Pancreas (tissue), 10 donors: ENCODE measurements around the gene MRPL41. TPM values are rescaled to one million over a fixed set of nuclear protein-coding genes. Genes with fewer than 3 reads are reported as not detected.

Experiments
- ATAC-seq, 4 donors: fragments of 200-7000 bp; cut with Tn5 transposase; one replicate each; pipeline versions ENCODE4 v1.8.0 to v1.9.1; 2020; ENCODE audit warnings: mild to moderate bottlenecking in 4 of 4, moderate library complexity in 4 of 4
- DNase-seq, 6 donors: peaks; one replicate each; pipeline ENCODE4 v3.0.0-alpha.2; 2020
- FAIRE-seq: peaks from 2 replicates; lab custom pipeline; 2012; peaks lifted over from hg19 to GRCh38; lab: Jason Lieb, UNC
- H3K27ac ChIP-seq, 4 donors: fragments of 200-600 bp; sonication (generic); 1 replicate in 3 of 4; 2 replicates in 1 of 4; pipeline versions ENCODE4 v1.5.0 to v1.8.0; 2020
- H3K27me3 ChIP-seq, 4 donors: fragments of 200-600 bp; one replicate each; pipeline ENCODE4 v1.8.0; 2021
- H3K36me3 ChIP-seq, 3 donors: fragments of 200-600 bp; sonication (generic) in 1 of 3; one replicate each; pipeline versions ENCODE4 v1.5.0 to v1.8.0; 2020 to 2021
- H3K4me1 ChIP-seq, 3 donors: fragments of 200-600 bp; one replicate each; pipeline ENCODE4 v1.8.0; 2021
- H3K4me3 ChIP-seq, 4 donors: fragments of 200-600 bp; sonication (generic) in 2 of 4; one replicate each; pipeline versions ENCODE4 v1.5.0 to v1.8.0; 2020 to 2021
- H3K9me3 ChIP-seq, 4 donors: fragments of 200-600 bp; one replicate each; pipeline ENCODE4 v1.8.0; 2021
- WGBS, 2 donors: extraction: QIAGEN DNeasy Blood & Tissue Kit; methylation state at CpG; one replicate each; pipeline ENCODE4 v1.1.7; 2013; 5-methylcytosine and 5-hydroxymethylcytosine counted together
- intact Hi-C, 3 donors: fragments of 100-400 bp; cut with DNase I; formaldehyde crosslinking; loops; one replicate each; pipeline versions ENCODE4 v1.11.1 to v1.14.2; 2022
- polyA plus RNA-seq, 2 donors: library from polyadenylated mRNA; stranded (reverse); fragments of 200-250 nt; gene quantifications; one replicate each; pipeline ENCODE4 v1.2.3, GENCODE V29; 2013
- total RNA-seq, 6 donors: library from RNA; stranded (reverse); fragmentation: NEBNext Ultra II Directional in 4 of 6; extraction: Animal tissue kit (Norgen Biotek cat#: 25700) in 4 of 6; gene quantifications; one replicate each; pipeline versions ENCODE4 v1.2.1 to v1.2.4, GENCODE V29; 2021 to 2023
- TF ChIP-seq, protein P1 (sequence below), 4 donors: fragments of 200-600 bp; sonication (generic) in 3 of 4; IDR thresholded peaks; one replicate each; pipeline versions ENCODE4 v1.5.0 to v1.8.0; 2021; ENCODE audit warnings: antibody characterized with exemption in 4 of 4
- donor health status: healthy with polysubstance abuse.
- donor health status: DM: no; HTN: no; CAD: no; lungs with moderate emphysema.
- donor health status: DM: no; HTN: no; CAD: no.
- donor health status: control.
- donor health status: control.
- donor health status: Bipolar disorder and iron deficiency.
- donor health status: DM: yes; HTN: yes; CAD: no.
- donor health status: DM: no; HTN: no; CAD: no.
- donor health status: DM: no; HTN: no; CAD: no.
- donor health status: DM: yes; HTN: yes; CAD: no.

The MRPL41 gene
- total and polyA plus RNA-seq, 8 donors: 16.6 to 74.1 (median 23.6) TPM

DNA sequence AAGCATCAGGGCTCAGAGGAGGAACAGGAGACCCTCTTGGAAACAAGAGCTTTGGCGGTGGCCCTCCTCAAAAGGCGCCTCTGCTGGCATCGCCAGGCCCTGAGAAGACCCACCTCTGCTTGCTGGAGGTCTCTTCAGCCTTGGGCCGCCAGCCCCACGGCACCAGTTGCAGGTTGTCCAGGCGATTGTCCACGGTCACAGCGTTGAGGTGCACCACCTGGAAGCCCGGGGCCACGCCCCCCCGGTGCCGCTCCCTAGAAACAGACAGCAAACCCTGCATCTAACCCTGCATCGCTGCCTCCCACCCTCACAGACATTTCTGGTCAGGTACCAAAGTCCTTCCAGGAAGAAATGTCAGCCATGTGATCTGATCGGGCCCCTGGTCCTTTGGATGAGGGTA, 35.2 kb downstream of the MRPL41 start:
- H3K27ac ChIP-seq: no peak overlapping the region
- peaks cover 0 to 13% (median 6%) of the 10 kb centered on the region in 3 donors for H3K4me1 ChIP-seq
- 90 to 91% methylated on average over 14 of the region's 14 CpGs for WGBS, 2 donors
- H3K27me3 ChIP-seq: no peaks in the 10 kb centered on the region
- ATAC-seq (no peak), FAIRE-seq (no peak), DNase-seq (peak in 1 of 6 donors; percentile 34)
- intact Hi-C loops: no loop called here
- TF ChIP-seq, protein P1, sequence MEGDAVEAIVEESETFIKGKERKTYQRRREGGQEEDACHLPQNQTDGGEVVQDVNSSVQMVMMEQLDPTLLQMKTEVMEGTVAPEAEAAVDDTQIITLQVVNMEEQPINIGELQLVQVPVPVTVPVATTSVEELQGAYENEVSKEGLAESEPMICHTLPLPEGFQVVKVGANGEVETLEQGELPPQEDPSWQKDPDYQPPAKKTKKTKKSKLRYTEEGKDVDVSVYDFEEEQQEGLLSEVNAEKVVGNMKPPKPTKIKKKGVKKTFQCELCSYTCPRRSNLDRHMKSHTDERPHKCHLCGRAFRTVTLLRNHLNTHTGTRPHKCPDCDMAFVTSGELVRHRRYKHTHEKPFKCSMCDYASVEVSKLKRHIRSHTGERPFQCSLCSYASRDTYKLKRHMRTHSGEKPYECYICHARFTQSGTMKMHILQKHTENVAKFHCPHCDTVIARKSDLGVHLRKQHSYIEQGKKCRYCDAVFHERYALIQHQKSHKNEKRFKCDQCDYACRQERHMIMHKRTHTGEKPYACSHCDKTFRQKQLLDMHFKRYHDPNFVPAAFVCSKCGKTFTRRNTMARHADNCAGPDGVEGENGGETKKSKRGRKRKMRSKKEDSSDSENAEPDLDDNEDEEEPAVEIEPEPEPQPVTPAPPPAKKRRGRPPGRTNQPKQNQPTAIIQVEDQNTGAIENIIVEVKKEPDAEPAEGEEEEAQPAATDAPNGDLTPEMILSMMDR (IDR thresholded peaks at IDR 0.05): no peak
- no peaks in the 10 kb centered on the region for H3K9me3 ChIP-seq
- peaks cover 0 to 16% (median 7%) of the 10 kb centered on the region in 3 donors for H3K36me3 ChIP-seq
- no peak overlapping the region for H3K4me3 ChIP-seq

DNA sequence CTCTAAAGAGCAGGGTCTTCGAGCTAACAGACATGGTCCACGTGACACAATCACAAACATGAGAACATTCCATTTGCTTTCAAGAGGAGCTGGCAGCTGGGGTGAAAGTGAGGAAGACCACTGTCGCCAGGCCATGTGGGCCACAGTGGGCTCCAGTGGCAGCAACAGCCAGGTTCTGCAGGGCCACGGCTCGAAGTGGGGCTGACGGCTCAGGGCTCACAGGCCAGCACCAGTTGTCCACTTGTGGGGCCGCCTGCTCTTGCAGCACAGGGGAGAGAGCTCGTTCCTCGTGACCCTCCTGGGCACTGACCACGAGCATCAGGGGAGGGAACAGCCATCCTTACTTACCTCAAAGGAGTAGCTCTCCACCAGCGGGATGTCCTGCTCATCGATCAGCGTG, 36.6 kb downstream of the MRPL41 start:
- TF ChIP-seq, protein P1 (IDR thresholded peaks at IDR 0.05): no peak
- H3K4me1 ChIP-seq: peaks cover 4 to 24% (median 6%) of the 10 kb centered on the region in 3 donors
- H3K27ac ChIP-seq: no peak overlapping the region
- no peaks in the 10 kb centered on the region for H3K27me3 ChIP-seq
- intact Hi-C loops: no loop called here
- ATAC-seq (no peak), DNase-seq (peak in 1 of 6 donors; percentile 24), FAIRE-seq (no peak)
- no peak overlapping the region for H3K4me3 ChIP-seq
- WGBS, 2 donors: 86 to 88% methylated on average over 13 of the region's 13 CpGs
- H3K36me3 ChIP-seq: peaks cover 0 to 11% (median 7%) of the 10 kb centered on the region in 3 donors
- H3K9me3 ChIP-seq: no peaks in the 10 kb centered on the region

DNA sequence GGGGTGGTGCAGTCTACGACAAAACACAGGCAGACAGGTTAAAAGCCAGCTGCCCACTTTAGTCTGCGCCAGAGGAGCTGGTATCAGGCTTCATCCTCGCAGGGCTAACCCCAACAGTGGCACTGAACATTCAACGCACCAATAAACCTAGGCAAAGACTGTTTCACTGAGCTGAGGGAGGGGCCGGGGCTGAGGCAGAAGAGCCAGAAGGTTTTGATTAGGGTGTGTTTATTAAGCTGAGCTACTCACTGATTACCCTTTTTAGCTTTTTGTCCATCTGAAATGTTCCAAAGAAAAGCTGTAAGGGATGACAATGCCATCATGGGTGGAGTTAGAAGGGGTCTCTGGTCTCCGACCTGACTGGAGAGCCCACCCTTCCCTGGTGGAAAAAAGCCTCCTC, 37.2 kb downstream of the MRPL41 start:
- no peak overlapping the region for H3K27ac ChIP-seq
- 84 to 90% methylated on average over 6 of the region's 6 CpGs for WGBS, 2 donors
- intact Hi-C loops: no loop called here

GRCh38 chr9:137589441-137590122, 37.9 kb downstream of the MRPL41 start:
- no peak for FAIRE-seq
- H3K9me3 ChIP-seq: no peaks in the 10 kb centered on the region

More for the DNA sequence above, 37.2 kb downstream of the MRPL41 start:
- no peaks in the 10 kb centered on the region for H3K9me3 ChIP-seq
- peak overlapping the region in 1 of 4 donors; percentile 86 for H3K4me3 ChIP-seq
- no peak for FAIRE-seq
- TF ChIP-seq, protein P1 (IDR thresholded peaks at IDR 0.05): no peak
- H3K27me3 ChIP-seq: no peaks in the 10 kb centered on the region
- peaks cover 0 to 11% (median 7%) of the 10 kb centered on the region in 3 donors for H3K36me3 ChIP-seq
- DNase-seq: peak in 1 of 6 donors; percentile 13
- no peak for ATAC-seq
- peaks cover 4 to 25% (median 11%) of the 10 kb centered on the region in 3 donors for H3K4me1 ChIP-seq

More at GRCh38 chr9:137589441-137590122, 37.9 kb downstream of the MRPL41 start:
- no peak overlapping the region for H3K27ac ChIP-seq
- TF ChIP-seq, protein P1 (IDR thresholded peaks at IDR 0.05): no peak
- H3K4me1 ChIP-seq: peaks cover 4 to 25% (median 11%) of the 10 kb centered on the region in 3 donors
- 5 to 9% methylated on average over 40 to 58 of the region's 58 CpGs for WGBS, 2 donors
- intact Hi-C loops: no loop called here
- DNase-seq (peak in 3 of 6 donors; percentile 53 to 82 (median 66)), ATAC-seq (no peak)
- H3K27me3 ChIP-seq: no peaks in the 10 kb centered on the region
- H3K4me3 ChIP-seq: peak overlapping the region; percentile 38 to 86 (median 57)
- H3K36me3 ChIP-seq: peaks cover 0 to 11% (median 7%) of the 10 kb centered on the region in 3 donors
